GM10248 (cell line): ENCODE data around the gene SHC1.

Experiments used
- CTCF ChIA-PET: fragments of 300-600 bp; sonication (Branson Sonifier 250); formaldehyde crosslinking; extraction: SDS; loops from one replicate; lab custom pipeline; 2021; ENCODE audit warnings: antibody characterized with exemption; lab: Yijun Ruan, JAX
- POLR2A ChIA-PET: fragments of 350-650 bp; sonication (Branson Sonifier 250); formaldehyde crosslinking; extraction: SDS; loops from one replicate; lab custom pipeline; 2020; ENCODE audit warnings: antibody characterized with exemption; lab: Yijun Ruan, JAX
- DNase-seq: peaks from one replicate; pipeline ENCODE4 v3.0.0; 2012; ENCODE audit errors: extremely low spot score
- TF ChIP-seq, protein P1 (sequence below): IDR thresholded peaks from 2 replicates; pipeline ENCODE4 v1.5.1; 2012; ENCODE audit warnings: mild to moderate bottlenecking, low read depth; ENCODE audit errors: extremely low read depth, missing control alignments, control extremely low read depth

SHC1 gene

DNA sequence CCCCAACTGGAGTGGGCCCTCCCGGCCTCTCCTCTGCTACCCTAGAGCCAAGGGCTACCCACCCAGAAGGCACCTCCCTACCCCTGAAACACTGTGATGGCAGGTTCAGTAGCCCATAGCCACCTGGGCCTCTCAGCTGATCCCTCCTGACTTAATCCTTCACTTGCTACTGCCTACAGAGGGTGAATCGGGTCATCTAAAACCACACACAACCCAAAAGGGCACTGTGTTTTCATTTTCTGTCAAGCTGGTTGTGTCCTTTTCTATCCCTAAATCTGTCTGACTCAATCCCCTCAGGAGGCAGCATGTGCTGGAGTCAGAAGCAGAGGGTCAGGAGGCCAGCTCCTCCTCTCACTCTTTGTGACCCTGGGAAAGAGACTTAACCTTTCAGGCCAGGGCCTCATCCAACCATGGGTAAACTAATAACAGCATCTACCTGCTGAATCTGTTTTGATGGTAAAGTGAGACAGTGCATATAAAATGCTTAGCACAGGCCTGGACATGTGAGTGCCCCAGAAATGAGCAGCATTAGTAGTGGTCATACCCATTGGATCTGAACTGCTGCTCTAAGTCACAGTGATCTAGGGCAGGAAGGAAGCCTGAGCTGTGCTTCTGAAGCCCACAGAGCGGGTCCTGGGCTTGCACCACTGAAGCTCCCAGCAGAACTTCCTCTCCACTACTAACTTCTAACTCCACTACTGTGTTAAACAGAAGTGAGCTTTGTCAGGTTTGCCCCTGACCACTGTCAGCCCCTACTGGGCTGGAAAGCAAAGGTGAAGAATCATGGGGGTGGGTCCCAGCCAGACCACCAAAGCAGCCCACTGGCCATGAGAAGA lies 45.0 kb downstream of the SHC1 start:
- TF ChIP-seq, protein P1, sequence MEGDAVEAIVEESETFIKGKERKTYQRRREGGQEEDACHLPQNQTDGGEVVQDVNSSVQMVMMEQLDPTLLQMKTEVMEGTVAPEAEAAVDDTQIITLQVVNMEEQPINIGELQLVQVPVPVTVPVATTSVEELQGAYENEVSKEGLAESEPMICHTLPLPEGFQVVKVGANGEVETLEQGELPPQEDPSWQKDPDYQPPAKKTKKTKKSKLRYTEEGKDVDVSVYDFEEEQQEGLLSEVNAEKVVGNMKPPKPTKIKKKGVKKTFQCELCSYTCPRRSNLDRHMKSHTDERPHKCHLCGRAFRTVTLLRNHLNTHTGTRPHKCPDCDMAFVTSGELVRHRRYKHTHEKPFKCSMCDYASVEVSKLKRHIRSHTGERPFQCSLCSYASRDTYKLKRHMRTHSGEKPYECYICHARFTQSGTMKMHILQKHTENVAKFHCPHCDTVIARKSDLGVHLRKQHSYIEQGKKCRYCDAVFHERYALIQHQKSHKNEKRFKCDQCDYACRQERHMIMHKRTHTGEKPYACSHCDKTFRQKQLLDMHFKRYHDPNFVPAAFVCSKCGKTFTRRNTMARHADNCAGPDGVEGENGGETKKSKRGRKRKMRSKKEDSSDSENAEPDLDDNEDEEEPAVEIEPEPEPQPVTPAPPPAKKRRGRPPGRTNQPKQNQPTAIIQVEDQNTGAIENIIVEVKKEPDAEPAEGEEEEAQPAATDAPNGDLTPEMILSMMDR: no peak
- no peak for DNase-seq
- POLR2A ChIA-PET: interaction anchor here (1.1 kb wide), 1 partner anchor 18 kb away, joined by 3 read pairs; no protein-coding TSS in a partner anchor
- CTCF ChIA-PET: interaction anchor here (1.0 to 2.8 kb wide), 3 partner anchors 11 to 34 kb away, joined by 3 to 18 read pairs (median 4); partner anchors contain the start of gene PMVK

GRCh38 chr1:154923695-154924094 lies 46.9 kb downstream of the SHC1 start:
- TF ChIP-seq, protein P1: no peak
- no peak for DNase-seq
- ChIA-PET POLR2A (no interaction called here), CTCF (interaction anchor here (1.7 kb wide), 1 partner anchor 13 kb away, joined by 4 read pairs; the partner anchor contains the start of gene PMVK)

DNA sequence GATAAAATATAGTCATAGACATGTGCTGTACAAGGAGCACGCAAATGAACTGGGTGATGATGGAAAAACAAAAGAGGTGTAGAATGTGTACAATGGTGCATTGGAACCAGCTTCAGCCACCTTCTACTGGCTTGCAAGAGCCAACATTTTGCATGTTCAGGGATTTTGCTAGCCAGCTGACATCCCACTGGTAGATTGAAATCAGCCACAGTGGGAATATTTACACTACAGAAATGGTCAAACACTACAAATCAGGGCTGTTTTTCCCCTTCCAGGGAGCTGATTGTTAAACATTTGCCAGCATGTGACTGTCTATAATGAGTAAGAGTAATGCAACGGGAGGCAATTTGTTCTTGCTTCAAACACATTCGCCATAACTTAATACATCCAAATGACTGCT lies 57.3 kb downstream of the SHC1 start:
- no peak for DNase-seq
- ChIA-PET POLR2A (no interaction called here), CTCF (interaction anchor here (1.0 to 1.9 kb wide), 9 partner anchors 9 to 244 kb away, joined by 3 to 6 read pairs (median 3); partner anchors contain the start of gene PMVK)
- TF ChIP-seq, protein P1: no peak

GRCh38 chr1:154912755-154913154 lies 57.8 kb downstream of the SHC1 start:
- CTCF ChIA-PET: interaction anchor here (1.0 to 1.9 kb wide), 7 partner anchors 9 to 243 kb away, joined by 3 to 6 read pairs (median 4); partner anchors contain the start of gene PMVK
- TF ChIP-seq, protein P1: no peak
- POLR2A ChIA-PET: no interaction called here
- no peak for DNase-seq
